CD4-positive, alpha-beta memory T cell (primary cell): ENCODE results near the gene CCM2. TPM values are rescaled to one million over a fixed set of nuclear protein-coding genes. Genes with fewer than 3 reads are reported as not detected.
A peak's percentile ranks its signal among the peaks of the same experiment; 100 is the strongest.

ENCODE experiments used
- CTCF ChIA-PET: fragments of 350-600 bp; sonication (Branson Sonifier 250); formaldehyde crosslinking; loops from one replicate; lab custom pipeline; 2021; ENCODE audit warnings: inconsistent platforms; ENCODE audit not compliant: partially characterized antibody; lab: Charles Lee
- POLR2A ChIA-PET: fragments of 350-600 bp; sonication (Branson Sonifier 250); formaldehyde crosslinking; loops from one replicate; lab custom pipeline; 2021; ENCODE audit not compliant: partially characterized antibody; lab: Charles Lee
- DNase-seq, 5 donors: peaks; one replicate each; pipeline versions ENCODE4 v3.0.0 to v3.0.0-alpha.2; 2020 to 2022; ENCODE audit warnings: mixed read lengths in 1 of 5
- H3K27ac ChIP-seq: one replicate; pipeline ENCODE4 v1.7.0; 2013; ENCODE audit warnings: low read depth, low read length
- H3K27me3 ChIP-seq: 2 replicates; pipeline ENCODE4 v1.7.0; 2013; ENCODE audit warnings: mild to moderate bottlenecking, low read length, moderate library complexity; ENCODE audit not compliant: insufficient read depth
- H3K36me3 ChIP-seq: 2 replicates; pipeline ENCODE4 v1.7.0; 2013; ENCODE audit warnings: mild to moderate bottlenecking, low read length, moderate library complexity; ENCODE audit not compliant: insufficient read depth
- H3K4me1 ChIP-seq: 2 replicates; pipeline ENCODE4 v1.7.0; 2013; ENCODE audit warnings: mild to moderate bottlenecking, low read length, moderate library complexity; ENCODE audit not compliant: insufficient read depth
- H3K4me3 ChIP-seq, 2 donors: one replicate each; pipeline ENCODE4 v1.7.0; 2013; ENCODE audit warnings: low read length in 2 of 2, mild to moderate bottlenecking in 1 of 2
- H3K9me3 ChIP-seq, 2 donors: one replicate each; pipeline ENCODE4 v1.7.0; 2013; ENCODE audit warnings: low read length in 2 of 2, control low read depth in 1 of 2; ENCODE audit not compliant: control insufficient read depth in 1 of 2
- H3K27ac Mint-ChIP-seq, 7 donors: one replicate each; pipeline ENCODE4 v1.8.0; 2020 to 2021; ENCODE audit warnings: mixed read lengths in 7 of 7, mild to moderate bottlenecking in 6 of 7, inconsistent platforms in 3 of 7, moderate library complexity in 3 of 7
- H3K27me3 Mint-ChIP-seq, 2 donors: one replicate each; pipeline ENCODE4 v1.8.0; 2020 to 2021; ENCODE audit warnings: mixed read lengths in 2 of 2
- H3K36me3 Mint-ChIP-seq, 2 donors: one replicate each; pipeline ENCODE4 v1.8.0; 2020 to 2021; ENCODE audit warnings: mixed read lengths in 2 of 2, inconsistent platforms in 1 of 2, mild to moderate bottlenecking in 1 of 2
- H3K4me1 Mint-ChIP-seq, 4 donors: one replicate each; pipeline ENCODE4 v1.8.0; 2020 to 2021; ENCODE audit warnings: mixed read lengths in 4 of 4, mild to moderate bottlenecking in 1 of 4
- H3K4me3 Mint-ChIP-seq, 8 donors: one replicate each; pipeline ENCODE4 v1.8.0; 2020 to 2021; ENCODE audit warnings: mixed read lengths in 8 of 8, mild to moderate bottlenecking in 7 of 8, moderate library complexity in 6 of 8, inconsistent platforms in 3 of 8
- H3K9me3 Mint-ChIP-seq, 8 donors: one replicate each; pipeline ENCODE4 v1.8.0; 2020 to 2021; ENCODE audit warnings: mixed read lengths in 8 of 8, mild to moderate bottlenecking in 5 of 8, inconsistent platforms in 3 of 8, moderate library complexity in 1 of 8
- intact Hi-C: fragments of 100-400 bp; cut with micrococcal nuclease; formaldehyde crosslinking; loops from one replicate; pipeline ENCODE4 v1.15.1; 2023
- polyA plus RNA-seq, 2 donors: library from polyadenylated mRNA; unstranded; fragments of 300-500 nt; fragmentation: Illumina TruSeq; gene quantifications; one replicate each; pipeline ENCODE4 v1.2.3, GENCODE V29; 2021
- total RNA-seq, 2 experiments: library from RNA; stranded (reverse); gene quantifications; one replicate each; pipeline ENCODE4 v1.2.3, GENCODE V29; 2021

The CCM2 gene
- total and polyA plus RNA-seq, 4 experiments from 2014 or later: 82.1 to 200 (median 142) TPM

- peak overlapping the region in 3 of 7 donors; percentile 36 to 74 (median 58) for H3K27ac Mint-ChIP-seq
- peaks cover 64% of the 10 kb centered on the region for H3K36me3 ChIP-seq
- H3K4me1 Mint-ChIP-seq: peaks cover 21 to 71% (median 47%) of the 10 kb centered on the region in 4 donors
- H3K27ac ChIP-seq: no peak overlapping the region
- ChIA-PET POLR2A (interaction anchor here (1.3 to 2.5 kb wide), 2 partner anchors 11 to 37 kb away, joined by 3 to 9 read pairs; no protein-coding TSS in a partner anchor), CTCF (interaction anchor here (1.1 to 1.6 kb wide), 2 partner anchors 9 to 91 kb away, joined by 3 to 4 read pairs; no protein-coding TSS in a partner anchor)
- H3K9me3 ChIP-seq: no peaks in the 10 kb centered on the region
- H3K27me3 ChIP-seq: no peaks in the 10 kb centered on the region
- no peak overlapping the region for H3K4me3 ChIP-seq
- no peak for DNase-seq
- peaks cover 44% of the 10 kb centered on the region for H3K4me1 ChIP-seq
- H3K4me3 Mint-ChIP-seq: no peak overlapping the region
- H3K36me3 Mint-ChIP-seq: peaks cover 57 to 77% of the 10 kb centered on the region in 2 donors
- peaks cover 0 to 4% (median 0%) of the 10 kb centered on the region in 8 donors for H3K9me3 Mint-ChIP-seq
- H3K27me3 Mint-ChIP-seq: no peaks in the 10 kb centered on the region
- intact Hi-C loops: loop anchor here (5.0 kb wide), 1 partner anchor 37 kb away; no protein-coding TSS in a partner anchor
Measured at GRCh38 chr7:45064047-45064725, 64.2 kb downstream of the CCM2 start.

GRCh38 chr7:45065031-45065995 lies 65.3 kb downstream of the CCM2 start:
- POLR2A ChIA-PET: interaction anchor here (0.6 to 2.5 kb wide), 6 partner anchors 10 to 38 kb away, joined by 3 to 9 read pairs (median 3); no protein-coding TSS in a partner anchor
- Mint-ChIP-seq H3K27ac (peak overlapping the region in 3 of 7 donors; percentile 29 to 46 (median 36)), H3K36me3 (peaks cover 60 to 87% of the 10 kb centered on the region in 2 donors), H3K4me3 (no peak overlapping the region), H3K4me1 (peaks cover 19 to 60% (median 41%) of the 10 kb centered on the region in 4 donors), H3K9me3 (peaks cover 0 to 4% (median 0%) of the 10 kb centered on the region in 8 donors), H3K27me3 (no peaks in the 10 kb centered on the region)
- Histone ChIP-seq H3K27me3 (no peaks in the 10 kb centered on the region), H3K4me1 (peaks cover 33% of the 10 kb centered on the region), H3K27ac (no peak overlapping the region), H3K4me3 (no peak overlapping the region), H3K9me3 (no peaks in the 10 kb centered on the region), H3K36me3 (peaks cover 72% of the 10 kb centered on the region)
- intact Hi-C loops: no loop called here
- CTCF ChIA-PET: interaction anchor here (1.1 to 1.6 kb wide), 2 partner anchors 10 to 92 kb away, joined by 3 to 4 read pairs; no protein-coding TSS in a partner anchor
- DNase-seq: no peak

GRCh38 chr7:45066409-45066808 lies 66.4 kb downstream of the CCM2 start:
- H3K27me3 ChIP-seq: no peaks in the 10 kb centered on the region
- H3K27me3 Mint-ChIP-seq: no peaks in the 10 kb centered on the region
- H3K36me3 Mint-ChIP-seq: peaks cover 54 to 85% of the 10 kb centered on the region in 2 donors
- H3K4me3 ChIP-seq: no peak overlapping the region
- no peak overlapping the region for H3K27ac ChIP-seq
- peaks cover 22% of the 10 kb centered on the region for H3K4me1 ChIP-seq
- H3K4me1 Mint-ChIP-seq: peaks cover 10 to 51% (median 31%) of the 10 kb centered on the region in 4 donors
- intact Hi-C loops: no loop called here
- peaks cover 75% of the 10 kb centered on the region for H3K36me3 ChIP-seq
- peaks cover 0 to 4% (median 0%) of the 10 kb centered on the region in 8 donors for H3K9me3 Mint-ChIP-seq
- H3K4me3 Mint-ChIP-seq: no peak overlapping the region
- POLR2A ChIA-PET: interaction anchor here (0.6 to 2.5 kb wide), 4 partner anchors 12 to 40 kb away, joined by 3 to 9 read pairs (median 3); no protein-coding TSS in a partner anchor
- CTCF ChIA-PET: interaction anchor here (2.4 kb wide), 1 partner anchor 93 kb away, joined by 9 read pairs; no protein-coding TSS in a partner anchor
- no peaks in the 10 kb centered on the region for H3K9me3 ChIP-seq
- H3K27ac Mint-ChIP-seq: peak overlapping the region in 1 of 7 donors; percentile 52
- DNase-seq: no peak

GRCh38 chr7:45067582-45067981 lies 67.6 kb downstream of the CCM2 start:
- no peak overlapping the region for H3K27ac Mint-ChIP-seq
- H3K4me1 Mint-ChIP-seq: peaks cover 4 to 44% (median 21%) of the 10 kb centered on the region in 4 donors
- H3K4me3 Mint-ChIP-seq: peak overlapping the region in 1 of 8 donors; percentile 22
- POLR2A ChIA-PET: no interaction called here
- H3K27me3 Mint-ChIP-seq: no peaks in the 10 kb centered on the region
- Histone ChIP-seq H3K9me3 (no peaks in the 10 kb centered on the region), H3K27ac (no peak overlapping the region), H3K27me3 (no peaks in the 10 kb centered on the region), H3K4me1 (peaks cover 12% of the 10 kb centered on the region), H3K36me3 (peaks cover 87% of the 10 kb centered on the region), H3K4me3 (no peak overlapping the region)
- no peak for DNase-seq
- peaks cover 62 to 87% of the 10 kb centered on the region in 2 donors for H3K36me3 Mint-ChIP-seq
- intact Hi-C loops: no loop called here
- peaks cover 0 to 5% (median 0%) of the 10 kb centered on the region in 8 donors for H3K9me3 Mint-ChIP-seq
- CTCF ChIA-PET: interaction anchor here (2.4 kb wide), 1 partner anchor 94 kb away, joined by 9 read pairs; no protein-coding TSS in a partner anchor

- peaks cover 0 to 7% (median 0%) of the 10 kb centered on the region in 8 donors for H3K9me3 Mint-ChIP-seq
- Histone ChIP-seq H3K27ac (no peak overlapping the region), H3K36me3 (peaks cover 92% of the 10 kb centered on the region), H3K4me3 (no peak overlapping the region), H3K9me3 (no peaks in the 10 kb centered on the region), H3K27me3 (no peaks in the 10 kb centered on the region), H3K4me1 (peaks cover 12% of the 10 kb centered on the region)
- H3K27ac Mint-ChIP-seq: peak overlapping the region in 1 of 7 donors; percentile 21
- H3K4me1 Mint-ChIP-seq: peaks cover 6 to 36% (median 18%) of the 10 kb centered on the region in 4 donors
- ChIA-PET CTCF (interaction anchor here (2.4 to 3.4 kb wide), 2 partner anchors 94 to 95 kb away, joined by 9 to 25 read pairs; no protein-coding TSS in a partner anchor), POLR2A (interaction anchor here (1.0 kb wide), 1 partner anchor 95 kb away, joined by 3 read pairs; no protein-coding TSS in a partner anchor)
- intact Hi-C loops: no loop called here
- no peak overlapping the region for H3K4me3 Mint-ChIP-seq
- H3K36me3 Mint-ChIP-seq: peaks cover 67 to 92% of the 10 kb centered on the region in 2 donors
- no peak for DNase-seq
- H3K27me3 Mint-ChIP-seq: no peaks in the 10 kb centered on the region
Measured at GRCh38 chr7:45068236-45069023, 68.4 kb downstream of the CCM2 start.
